ENCODE data around the gene DCTPP1. TPM values are rescaled to one million over a fixed set of nuclear protein-coding genes. Genes with fewer than 3 reads are reported as not detected.

Gene DCTPP1
- total and polyA plus RNA-seq, 2 donors (not counting 3 experiments of a cell fraction or from before 2014, with no cell fraction given) = 68.0 to 88.6 TPM

GRCh38 chr16:30374538-30374937 lies 55.3 kb downstream of the DCTPP1 start, which contains the start of gene MYL11:
Gene MYL11 (plus strand): TSS chr16:30374802. CDS start chr16:30374858, 56 bp downstream.
- peaks cover 4% of the 10 kb centered on the region for H3K79me2 ChIP-seq (ENCODE audit: control insufficient read depth, insufficient read depth, low read length)
- no peaks in the 10 kb centered on the region for H4K20me1 ChIP-seq (replicated peaks; ENCODE audit: control insufficient read depth, extremely low read depth, insufficient read depth, low read length)
- FAIRE-seq = no peak
- H3K9me1 ChIP-seq (replicated peaks; ENCODE audit: control insufficient read depth, extremely low read depth, insufficient read depth, low read length) = no peaks in the 10 kb centered on the region
- no peak within 1 kb of the TSS for H3K4me3 ChIP-seq (replicated peaks in 1 of 3; ENCODE audit: insufficient read depth in 1 of 3, low read depth in 1 of 3, low read length in 3 of 3)
- H3K27me3 ChIP-seq (ENCODE audit: control insufficient read depth in 2 of 2, insufficient read depth in 2 of 2, low read length in 2 of 2) = no peaks in the 10 kb centered on the region
- ChIA-PET CTCF (no interaction called here), POLR2A (no interaction called here)
- no peak within 1 kb of the TSS for H2AFZ ChIP-seq (ENCODE audit: low read depth, low read length)
- H3K9ac ChIP-seq (replicated peaks; ENCODE audit: extremely low read depth, insufficient read depth, low read length) = no peak within 1 kb of the TSS
- no TSS peak for BruUV-seq (replicated peaks)
- H3K36me3 ChIP-seq (ENCODE audit: control insufficient read depth in 2 of 2, extremely low read depth in 1 of 2, insufficient read depth in 2 of 2, low read length in 2 of 2) = no peaks in the 10 kb centered on the region
- no peak for TF ChIP-seq POLR2A (IDR thresholded peaks at IDR 0.05; ENCODE audit: low read depth, low read length)
- dilution Hi-C loops (cut with MboI; ENCODE audit: extremely low pct_ligation_motif_present, low sequenced_read_pairs) = no loop called here
- intact Hi-C loops (cut with micrococcal nuclease) = no loop called here
- peaks cover 16% of the 10 kb centered on the region for H3K4me1 ChIP-seq (ENCODE audit: control insufficient read depth, extremely low read depth, insufficient read depth, low read length)
- no peaks in the 10 kb centered on the region for H3K9me3 ChIP-seq (replicated peaks; ENCODE audit: control insufficient read depth, insufficient read depth, low read length)
- no peak within 1 kb of the TSS for H3K27ac ChIP-seq (ENCODE audit: insufficient read depth, low read depth, low read length)
- DNase-seq (ENCODE audit: low read depth, low spot score) = no peak
- H3K4me2 ChIP-seq (ENCODE audit: insufficient read depth, low read length) = no peak within 1 kb of the TSS

Small RNAs within 50 kb of the gene (small RNA-seq; reads per million reads assigned to genes)
- gene RF00019 (ENCODE audit: insufficient read depth, insufficient read length, low read depth, low replicate concordance) = not detected
- gene RF00406 (ENCODE audit: insufficient read depth, insufficient read length, low read depth, low replicate concordance) = 0.88 reads per million

Other genes starting within 250 kb of the DCTPP1 start
- gene CORO1A, start 246.4 kb downstream of the DCTPP1 start, total RNA-seq = 6.1 and 6.6 TPM in 2 replicates
- 4.7 and 6.4 TPM in 2 replicates for gene CORO1A, start 246.4 kb downstream of the DCTPP1 start, polyA plus RNA-seq
- 161 and 173 TPM in 2 replicates for gene BOLA2B, start 236.4 kb downstream of the DCTPP1 start, total RNA-seq
- 310 and 354 TPM in 2 replicates for gene BOLA2B, start 236.4 kb downstream of the DCTPP1 start, polyA plus RNA-seq
- gene SLX1A, start 236.2 kb downstream of the DCTPP1 start, total RNA-seq = 30.9 and 77.9 TPM in 2 replicates
- gene SLX1A, start 236.2 kb downstream of the DCTPP1 start, polyA plus RNA-seq = 28.9 and 29.8 TPM in 2 replicates
- gene SULT1A3, start 230.8 kb downstream of the DCTPP1 start, total RNA-seq = 12.2 and 18.1 TPM in 2 replicates
- gene SULT1A3, start 230.8 kb downstream of the DCTPP1 start, polyA plus RNA-seq = 4.8 and 5.1 TPM in 2 replicates
- gene NPIPB13, start 181.6 kb downstream of the DCTPP1 start, total RNA-seq = 19.3 and 23.5 TPM in 2 replicates
- 4.4 and 7.8 TPM in 2 replicates for gene NPIPB13, start 181.6 kb downstream of the DCTPP1 start, polyA plus RNA-seq
- 75.7 and 76.4 TPM in 2 replicates for gene CD2BP2, start 74.7 kb downstream of the DCTPP1 start, total RNA-seq
- gene CD2BP2, start 74.7 kb downstream of the DCTPP1 start, polyA plus RNA-seq = 35.3 and 47.2 TPM in 2 replicates
- gene TBC1D10B, start 59.5 kb downstream of the DCTPP1 start, total RNA-seq = 57.4 and 63.0 TPM in 2 replicates
- 37.0 and 37.1 TPM in 2 replicates for gene TBC1D10B, start 59.5 kb downstream of the DCTPP1 start, polyA plus RNA-seq
- gene MYL11, start 55.2 kb downstream of the DCTPP1 start, total RNA-seq = 1.3 TPM in 1 of 2 replicates, not detected in the other
- not detected in 2 replicates for gene MYL11, start 55.2 kb downstream of the DCTPP1 start, polyA plus RNA-seq
- 0.75 and 1.2 TPM in 2 replicates for gene SEPTIN1, start 47.5 kb downstream of the DCTPP1 start, total RNA-seq
- gene SEPTIN1, start 47.5 kb downstream of the DCTPP1 start, polyA plus RNA-seq = 0.06 and 0.07 TPM in 2 replicates
- gene ZNF48, start 34.6 kb downstream of the DCTPP1 start, total RNA-seq = 15.1 and 15.3 TPM in 2 replicates
- gene ZNF48, start 34.6 kb downstream of the DCTPP1 start, polyA plus RNA-seq = 16.1 TPM in 2 replicates
- gene ZNF771, start 22.4 kb downstream of the DCTPP1 start, total RNA-seq = 10.3 and 11.7 TPM in 2 replicates
- 16.8 and 28.8 TPM in 2 replicates for gene ZNF771, start 22.4 kb downstream of the DCTPP1 start, polyA plus RNA-seq
- gene SEPHS2, start 15.8 kb upstream of the DCTPP1 start, total RNA-seq = 32.0 and 32.8 TPM in 2 replicates
- 19.4 and 22.9 TPM in 2 replicates for gene SEPHS2, start 15.8 kb upstream of the DCTPP1 start, polyA plus RNA-seq
- gene ITGAL, start 42.7 kb upstream of the DCTPP1 start, total RNA-seq = not detected in 2 replicates
- gene ITGAL, start 42.7 kb upstream of the DCTPP1 start, polyA plus RNA-seq = not detected in 2 replicates
- 24.7 and 25.1 TPM in 2 replicates for gene ZNF768, start 96.5 kb upstream of the DCTPP1 start, total RNA-seq
- 24.2 and 35.2 TPM in 2 replicates for gene ZNF768, start 96.5 kb upstream of the DCTPP1 start, polyA plus RNA-seq
- 7.2 and 8.6 TPM in 2 replicates for gene ZNF747, start 104.8 kb upstream of the DCTPP1 start, total RNA-seq
- gene ZNF747, start 104.8 kb upstream of the DCTPP1 start, polyA plus RNA-seq = 6.4 and 7.0 TPM in 2 replicates
- gene ZNF764, start 128.3 kb upstream of the DCTPP1 start, total RNA-seq = 10.7 and 12.1 TPM in 2 replicates
- 5.0 and 7.9 TPM in 2 replicates for gene ZNF764, start 128.3 kb upstream of the DCTPP1 start, polyA plus RNA-seq
- 10.5 and 10.9 TPM in 2 replicates for gene ZNF688, start 141.7 kb upstream of the DCTPP1 start, total RNA-seq
- 5.4 and 7.5 TPM in 2 replicates for gene ZNF688, start 141.7 kb upstream of the DCTPP1 start, polyA plus RNA-seq
- gene ZNF785, start 155.7 kb upstream of the DCTPP1 start, total RNA-seq = 17.6 and 21.9 TPM in 2 replicates
- 7.8 and 9.7 TPM in 2 replicates for gene ZNF785, start 155.7 kb upstream of the DCTPP1 start, polyA plus RNA-seq
- gene ZNF689, start 180.4 kb upstream of the DCTPP1 start, total RNA-seq = 6.8 and 8.4 TPM in 2 replicates
- 7.5 and 9.2 TPM in 2 replicates for gene ZNF689, start 180.4 kb upstream of the DCTPP1 start, polyA plus RNA-seq
- 57.0 and 70.0 TPM in 2 replicates for gene PRR14, start 220.9 kb upstream of the DCTPP1 start, total RNA-seq
- 17.0 and 20.5 TPM in 2 replicates for gene PRR14, start 220.9 kb upstream of the DCTPP1 start, polyA plus RNA-seq
- gene FBRS, start 228.4 kb upstream of the DCTPP1 start, total RNA-seq = 68.6 and 72.5 TPM in 2 replicates
- gene FBRS, start 228.4 kb upstream of the DCTPP1 start, polyA plus RNA-seq = 15.5 and 16.3 TPM in 2 replicates

Data from endothelial cell of umbilical vein (primary cell).